AG04450 (cell line): ENCODE measurements around the gene GPANK1. TPM values are rescaled to one million over a fixed set of nuclear protein-coding genes. Genes with fewer than 3 reads are reported as not detected.

Experiments used
- CTCF ChIA-PET: fragments of 300-600, 350-600 bp; formaldehyde crosslinking; extraction: SDS; loops from one replicate; lab custom pipeline; 2022; ENCODE audit warnings: antibody characterized with exemption, inconsistent platforms; lab: Charles Lee
- POLR2A ChIA-PET: fragments of 350-600 bp; formaldehyde crosslinking; extraction: SDS; loops from one replicate; lab custom pipeline; 2021; ENCODE audit warnings: antibody characterized with exemption, inconsistent platforms; lab: Yijun Ruan, JAX
- DNase-seq: peaks from one replicate; pipeline ENCODE4 v3.0.0-alpha.2; 2011; ENCODE audit warnings: low read depth, low spot score
- H3K27ac ChIP-seq: one replicate; pipeline ENCODE4 v1.5.1; 2012; ENCODE audit warnings: low read depth, low read length, control low read depth
- H3K27me3 ChIP-seq: one replicate; pipeline ENCODE4 v1.6.0; 2012; ENCODE audit warnings: low read length; ENCODE audit not compliant: control insufficient read depth, insufficient read depth
- H3K4me3 ChIP-seq: 2 replicates; pipeline ENCODE4 v1.5.1; 2011; ENCODE audit warnings: mild to moderate bottlenecking, low read depth, low read length, control low read depth
- H3K9me3 ChIP-seq: 2 replicates; pipeline ENCODE4 v1.5.1; 2012; ENCODE audit warnings: low read length; ENCODE audit not compliant: control insufficient read depth, insufficient read depth
- polyA plus RNA-seq: library from polyadenylated mRNA; depleted of rRNA; stranded (reverse); fragments of >200 nt; gene quantifications from 2 replicates; pipeline ENCODE4 v1.2.3, GENCODE V29; 2011
- TF ChIP-seq, protein P1 (sequence below): IDR thresholded peaks from 2 replicates; pipeline ENCODE4 v1.5.1; 2011; ENCODE audit warnings: low read depth, low read length, control low read depth, inconsistent platforms

The GPANK1 gene
- polyA plus RNA-seq, 1 experiment, result 13.5 TPM

DNA sequence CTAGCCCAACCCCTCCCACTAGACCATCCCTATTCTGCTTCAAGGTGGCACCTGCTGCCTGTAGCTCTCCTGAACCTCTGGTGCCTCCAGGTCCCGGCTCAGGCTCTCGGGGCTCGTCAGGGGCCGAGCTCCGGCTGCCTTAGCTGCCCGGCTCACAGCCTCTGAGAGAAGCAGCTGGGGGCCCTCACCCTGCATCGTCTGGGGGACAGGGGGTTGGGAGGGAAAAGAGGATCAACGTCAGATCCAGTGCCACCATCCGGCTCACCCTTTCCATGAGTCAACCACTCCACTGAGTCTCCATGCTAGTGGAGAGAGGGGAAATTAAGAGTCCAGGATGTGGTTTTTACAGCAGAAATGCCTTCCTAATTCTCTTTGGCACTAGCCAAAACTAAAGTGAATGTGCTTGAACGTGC is 25.3 kb downstream of the GPANK1 start:
- Histone ChIP-seq H3K27me3 (no peaks in the 10 kb centered on the region), H3K9me3 (no peaks in the 10 kb centered on the region), H3K4me3 (no peak overlapping the region), H3K27ac (peak overlapping the region; percentile 25)
- ChIA-PET CTCF (interaction anchor here (0.7 kb wide), 1 partner anchor 88 kb away, joined by 3 read pairs; no protein-coding TSS in a partner anchor), POLR2A (interaction anchor here (0.7 to 4.5 kb wide), 3 partner anchors 12 to 18 kb away, joined by 3 to 37 read pairs (median 4); partner anchors contain the start of gene BAG6)
- TF ChIP-seq, protein P1, sequence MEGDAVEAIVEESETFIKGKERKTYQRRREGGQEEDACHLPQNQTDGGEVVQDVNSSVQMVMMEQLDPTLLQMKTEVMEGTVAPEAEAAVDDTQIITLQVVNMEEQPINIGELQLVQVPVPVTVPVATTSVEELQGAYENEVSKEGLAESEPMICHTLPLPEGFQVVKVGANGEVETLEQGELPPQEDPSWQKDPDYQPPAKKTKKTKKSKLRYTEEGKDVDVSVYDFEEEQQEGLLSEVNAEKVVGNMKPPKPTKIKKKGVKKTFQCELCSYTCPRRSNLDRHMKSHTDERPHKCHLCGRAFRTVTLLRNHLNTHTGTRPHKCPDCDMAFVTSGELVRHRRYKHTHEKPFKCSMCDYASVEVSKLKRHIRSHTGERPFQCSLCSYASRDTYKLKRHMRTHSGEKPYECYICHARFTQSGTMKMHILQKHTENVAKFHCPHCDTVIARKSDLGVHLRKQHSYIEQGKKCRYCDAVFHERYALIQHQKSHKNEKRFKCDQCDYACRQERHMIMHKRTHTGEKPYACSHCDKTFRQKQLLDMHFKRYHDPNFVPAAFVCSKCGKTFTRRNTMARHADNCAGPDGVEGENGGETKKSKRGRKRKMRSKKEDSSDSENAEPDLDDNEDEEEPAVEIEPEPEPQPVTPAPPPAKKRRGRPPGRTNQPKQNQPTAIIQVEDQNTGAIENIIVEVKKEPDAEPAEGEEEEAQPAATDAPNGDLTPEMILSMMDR, result no peak
- DNase-seq, result no peak

DNA sequence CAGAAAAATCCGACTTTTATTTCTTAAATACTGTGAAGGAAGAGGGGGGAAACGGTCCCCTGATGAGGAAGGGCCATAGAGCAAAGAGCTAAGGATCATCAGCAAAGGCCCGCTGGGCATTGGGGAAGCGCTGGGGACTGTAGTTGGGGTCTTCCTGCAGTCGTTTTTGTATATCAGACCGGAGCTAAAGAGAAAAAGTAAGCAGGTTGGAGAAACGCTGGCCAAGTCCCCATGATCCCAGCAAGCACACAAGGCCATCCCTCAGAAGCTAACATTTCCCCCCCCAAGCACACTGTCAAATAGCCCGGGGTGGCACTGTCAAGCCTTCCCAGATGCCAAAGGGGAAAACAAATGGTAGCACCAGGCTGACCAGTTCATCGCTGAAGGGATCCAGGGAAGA is 25.8 kb downstream of the GPANK1 start:
- Histone ChIP-seq H3K27ac (no peak overlapping the region), H3K27me3 (no peaks in the 10 kb centered on the region), H3K4me3 (no peak overlapping the region), H3K9me3 (no peaks in the 10 kb centered on the region)
- TF ChIP-seq, protein P1, result no peak
- ChIA-PET CTCF (interaction anchor here (0.7 kb wide), 1 partner anchor 88 kb away, joined by 3 read pairs; no protein-coding TSS in a partner anchor), POLR2A (interaction anchor here (0.7 to 4.5 kb wide), 4 partner anchors 13 to 17 kb away, joined by 3 to 37 read pairs (median 4); partner anchors contain the start of gene BAG6)
- DNase-seq, result no peak

DNA sequence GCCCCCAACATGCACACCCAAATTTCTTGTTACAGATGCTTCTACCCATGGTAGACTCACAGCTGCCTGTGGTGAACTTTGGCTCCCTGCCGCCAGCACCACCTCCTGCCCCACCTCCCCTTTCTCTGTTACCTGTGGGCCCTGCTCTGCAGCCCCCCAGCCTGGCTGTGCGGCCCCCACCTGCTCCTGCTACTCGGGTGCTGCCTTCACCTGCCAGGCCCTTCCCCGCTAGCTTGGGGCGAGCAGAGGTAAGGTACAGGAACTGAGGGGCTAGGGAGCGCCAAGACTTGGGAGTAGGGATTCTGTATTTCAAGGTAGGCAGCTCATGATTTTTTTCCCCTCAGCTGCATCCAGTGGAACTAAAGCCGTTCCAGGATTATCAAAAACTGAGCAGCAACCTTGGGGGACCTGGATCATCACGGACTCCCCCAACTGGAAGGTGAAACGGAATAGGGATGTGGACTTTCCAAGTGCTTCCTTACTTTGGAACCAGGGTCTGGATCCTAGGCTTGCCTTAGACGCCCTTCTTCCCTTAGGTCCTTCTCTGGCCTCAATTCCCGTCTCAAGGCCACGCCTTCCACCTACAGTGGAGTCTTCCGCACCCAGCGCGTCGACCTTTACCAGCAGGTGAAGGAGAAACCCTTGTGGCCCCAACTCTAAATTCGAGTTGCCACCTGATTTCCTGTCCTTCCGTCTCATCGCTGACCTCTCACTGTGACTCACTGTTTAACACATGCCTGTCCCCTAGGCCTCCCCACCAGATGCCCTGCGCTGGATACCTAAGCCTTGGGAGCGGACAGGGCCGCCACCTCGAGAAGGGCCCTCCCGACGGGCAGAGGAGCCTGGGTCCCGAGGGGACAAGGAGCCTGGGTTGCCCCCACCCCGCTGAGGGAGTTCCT is 27.9 kb downstream of the GPANK1 start:
- Histone ChIP-seq H3K4me3 (no peak overlapping the region), H3K27ac (no peak overlapping the region), H3K9me3 (no peaks in the 10 kb centered on the region), H3K27me3 (no peaks in the 10 kb centered on the region)
- CTCF ChIA-PET, result no interaction called here
- DNase-seq, result no peak
- TF ChIP-seq, protein P1, result no peak
- POLR2A ChIA-PET, result interaction anchor here (4.5 kb wide), 1 partner anchor 15 kb away, joined by 37 read pairs; the partner anchor contains the start of gene BAG6

DNA sequence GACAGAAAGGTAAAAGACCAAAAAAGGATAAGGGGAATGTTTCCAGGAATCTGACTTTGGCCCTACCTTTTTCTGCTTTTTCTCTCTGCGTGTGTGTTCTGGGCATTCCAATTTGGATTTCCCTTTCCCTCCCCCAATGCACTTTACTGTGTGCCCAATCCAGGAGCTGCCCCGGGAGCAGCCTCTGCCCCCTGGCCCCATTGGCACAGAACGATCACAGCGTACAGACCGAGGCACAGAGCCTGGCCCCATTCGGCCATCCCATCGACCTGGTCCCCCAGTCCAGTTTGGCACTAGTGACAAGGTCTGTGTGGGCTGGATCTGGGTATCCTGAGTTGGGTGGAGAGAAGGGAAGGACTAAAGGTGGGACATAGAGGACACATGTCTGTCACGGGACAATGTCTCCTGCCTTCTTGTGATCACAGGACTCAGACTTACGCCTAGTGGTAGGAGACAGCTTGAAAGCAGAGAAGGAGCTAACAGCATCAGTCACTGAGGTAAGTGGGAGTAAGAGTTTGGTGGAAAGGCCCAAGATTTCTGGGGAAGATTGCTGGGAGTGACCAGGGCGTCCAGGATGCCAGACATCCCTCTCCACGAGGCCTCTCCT is 29.7 kb downstream of the GPANK1 start:
- no peaks in the 10 kb centered on the region for H3K9me3 ChIP-seq
- ChIA-PET POLR2A (interaction anchor here (1.1 kb wide), 1 partner anchor 30 kb away, joined by 3 read pairs; the partner anchor contains the start of gene GPANK1), CTCF (interaction anchor here (1.4 kb wide), 1 partner anchor 12 kb away, joined by 4 read pairs; no protein-coding TSS in a partner anchor)
- H3K27me3 ChIP-seq, result no peaks in the 10 kb centered on the region
- H3K27ac ChIP-seq, result no peak overlapping the region
- no peak for DNase-seq
- H3K4me3 ChIP-seq, result no peak overlapping the region
- TF ChIP-seq, protein P1, result no peak
